IgD-negative memory B cell (primary cell): ENCODE data around the gene MIF4GD. TPM values are rescaled to one million over a fixed set of nuclear protein-coding genes. Genes with fewer than 3 reads are reported as not detected.

Source experiments
- H3K27ac Mint-ChIP-seq, 3 donors: one replicate each; pipeline ENCODE4 v1.8.0; 2020 to 2022; ENCODE audit warnings: mild to moderate bottlenecking in 3 of 3, mixed read lengths in 3 of 3, moderate library complexity in 1 of 3
- H3K27me3 Mint-ChIP-seq: one replicate; pipeline ENCODE4 v1.8.0; 2021; ENCODE audit warnings: mixed read lengths
- H3K36me3 Mint-ChIP-seq: one replicate; pipeline ENCODE4 v1.8.0; 2020; ENCODE audit warnings: mild to moderate bottlenecking, mixed read lengths
- H3K4me1 Mint-ChIP-seq, 3 donors: one replicate each; pipeline ENCODE4 v1.8.0; 2020 to 2022; ENCODE audit warnings: mixed read lengths in 3 of 3, mild to moderate bottlenecking in 1 of 3
- H3K4me3 Mint-ChIP-seq, 4 donors: one replicate each; pipeline ENCODE4 v1.8.0; 2020 to 2022; ENCODE audit warnings: mild to moderate bottlenecking in 4 of 4, mixed read lengths in 4 of 4, moderate library complexity in 3 of 4
- H3K9me3 Mint-ChIP-seq, 3 donors: one replicate each; pipeline ENCODE4 v1.8.0; 2020 to 2021; ENCODE audit warnings: mixed read lengths in 3 of 3, mild to moderate bottlenecking in 1 of 3
- polyA plus RNA-seq: library from polyadenylated mRNA; unstranded; fragments of 300-500 nt; fragmentation: Illumina TruSeq; gene quantifications from one replicate; pipeline ENCODE4 v1.2.3, GENCODE V29; 2021

The MIF4GD gene
- polyA plus RNA-seq, 1 donor from 2014 or later, result 103 TPM

GRCh38 chr17:75218131-75218530 lies 52.9 kb downstream of the MIF4GD start:
- H3K9me3 Mint-ChIP-seq, result no peaks in the 10 kb centered on the region
- H3K4me1 Mint-ChIP-seq, result peaks cover 0 to 1% (median 0%) of the 10 kb centered on the region in 3 donors
- H3K36me3 Mint-ChIP-seq, result peaks cover 11% of the 10 kb centered on the region
- H3K27ac Mint-ChIP-seq, result no peak overlapping the region
- H3K27me3 Mint-ChIP-seq, result no peaks in the 10 kb centered on the region
- H3K4me3 Mint-ChIP-seq, result no peak overlapping the region

Other genes starting within 250 kb of the MIF4GD start
- gene ATP5PD, start 224.3 kb downstream of the MIF4GD start, polyA plus RNA-seq, result 241 TPM
- 5.7 TPM for gene KCTD2, start 224.0 kb downstream of the MIF4GD start, polyA plus RNA-seq
- 3.0 TPM for gene SLC16A5, start 183.3 kb downstream of the MIF4GD start, polyA plus RNA-seq
- gene ARMC7, start 161.3 kb downstream of the MIF4GD start, polyA plus RNA-seq, result 4.5 TPM
- 150 TPM for gene NT5C, start 139.5 kb downstream of the MIF4GD start, polyA plus RNA-seq
- 150 TPM for gene JPT1, start 116.7 kb downstream of the MIF4GD start, polyA plus RNA-seq
- gene SUMO2, start 88.3 kb downstream of the MIF4GD start, polyA plus RNA-seq, result 391 TPM
- gene NUP85, start 65.6 kb downstream of the MIF4GD start, polyA plus RNA-seq, result 32.3 TPM
- gene GGA3, start 9.6 kb downstream of the MIF4GD start, polyA plus RNA-seq, result 27.8 TPM
- gene MRPS7, start 9.4 kb downstream of the MIF4GD start, polyA plus RNA-seq, result 101 TPM
- gene SLC25A19, start 18.2 kb upstream of the MIF4GD start, polyA plus RNA-seq, result 22.0 TPM
- gene GRB2, start 134.4 kb upstream of the MIF4GD start, polyA plus RNA-seq, result 333 TPM
- gene TMEM94, start 185.4 kb upstream of the MIF4GD start, polyA plus RNA-seq, result 19.5 TPM
- not detected for gene CASKIN2, start 244.3 kb upstream of the MIF4GD start, polyA plus RNA-seq
- gene TSEN54, start 245.3 kb upstream of the MIF4GD start, polyA plus RNA-seq, result 34.9 TPM